ENCODE measurements around the gene NR2F1-AS1.

NR2F1-AS1 gene

GRCh38 chr5:93603078-93603792 lies 22.2 kb upstream of the NR2F1-AS1 start:
- no peak for DNase-seq (ENCODE audit: low spot score)

- DNase-seq (ENCODE audit: low spot score): no peak
Observed at GRCh38 chr5:93602241-93603077, 21.4 kb upstream of the NR2F1-AS1 start.

DNA sequence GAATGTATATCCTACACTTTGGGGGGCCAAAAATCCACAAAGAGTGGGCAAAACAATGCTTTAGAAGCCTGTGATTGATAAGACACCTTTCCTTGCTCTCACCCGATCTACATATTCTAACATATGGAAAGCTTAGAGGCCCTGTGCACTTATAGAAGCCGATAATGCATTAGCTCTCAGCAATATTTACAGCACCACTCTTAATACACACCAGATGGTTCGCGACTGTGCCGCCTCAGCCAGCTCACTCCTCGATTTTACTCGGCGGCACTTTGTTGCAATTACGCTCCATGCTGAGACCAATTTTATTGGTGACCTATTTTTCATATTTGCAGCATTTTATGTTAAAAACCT lies 20.8 kb upstream of the NR2F1-AS1 start:
- no peak for DNase-seq (ENCODE audit: low spot score)

- no peak for DNase-seq (ENCODE audit: low spot score)
Observed at GRCh38 chr5:93601071-93601801, 20.2 kb upstream of the NR2F1-AS1 start.

DNA sequence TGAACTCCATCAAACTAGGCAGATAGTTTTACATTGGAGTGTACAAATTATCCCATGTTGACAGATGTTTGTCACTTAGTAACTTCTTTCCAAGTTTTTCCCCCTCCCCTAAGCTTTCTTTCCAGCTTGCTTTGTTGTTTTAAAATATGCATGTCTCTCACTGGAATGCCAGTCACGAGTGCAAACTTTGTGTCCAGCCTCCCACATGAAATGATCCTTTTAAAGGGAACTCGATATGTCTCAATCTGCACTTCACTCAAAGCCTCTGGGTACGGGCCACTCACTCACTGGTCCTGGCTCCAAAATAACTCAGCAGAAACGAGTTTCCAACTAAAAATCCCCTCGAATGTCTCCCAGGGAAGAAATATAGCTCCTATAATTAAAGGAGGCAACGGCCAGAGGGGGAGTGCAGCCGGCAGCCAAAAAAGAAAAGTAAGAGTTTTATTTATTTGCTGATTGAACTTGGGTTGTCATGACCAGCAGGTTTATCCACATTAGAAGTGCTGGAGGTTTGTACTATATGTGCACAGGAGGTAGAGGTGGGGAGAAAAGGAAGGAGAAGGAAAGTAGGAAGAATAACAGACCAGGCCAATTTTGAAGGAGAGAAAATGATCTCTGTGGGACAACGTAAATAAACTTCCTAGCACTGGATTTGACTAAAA lies 19.5 kb upstream of the NR2F1-AS1 start:
- DNase-seq (ENCODE audit: low spot score): no peak

GRCh38 chr5:93599399-93600120 lies 18.5 kb upstream of the NR2F1-AS1 start:
- no peak for DNase-seq (ENCODE audit: low spot score)

DNA sequence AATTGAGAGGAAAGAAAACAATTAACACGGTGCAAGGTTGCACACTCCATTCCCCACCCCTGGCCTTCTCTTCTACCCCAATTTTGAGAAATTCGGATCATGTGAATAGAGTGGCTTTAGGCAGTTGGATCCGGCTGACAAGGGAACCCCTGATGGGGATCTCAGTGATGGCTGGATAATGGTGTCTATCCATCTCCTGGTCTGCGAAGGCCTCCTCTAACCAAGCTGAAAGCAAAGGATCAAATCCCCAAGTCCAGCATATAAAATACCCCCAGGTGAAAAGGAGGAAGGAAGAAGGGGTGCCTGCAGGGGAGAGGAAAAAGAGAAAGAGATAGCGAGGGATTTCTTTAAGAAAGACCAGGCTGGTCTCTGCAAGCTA lies 18.0 kb upstream of the NR2F1-AS1 start:
- no peak for DNase-seq (ENCODE audit: low spot score)

DNA sequence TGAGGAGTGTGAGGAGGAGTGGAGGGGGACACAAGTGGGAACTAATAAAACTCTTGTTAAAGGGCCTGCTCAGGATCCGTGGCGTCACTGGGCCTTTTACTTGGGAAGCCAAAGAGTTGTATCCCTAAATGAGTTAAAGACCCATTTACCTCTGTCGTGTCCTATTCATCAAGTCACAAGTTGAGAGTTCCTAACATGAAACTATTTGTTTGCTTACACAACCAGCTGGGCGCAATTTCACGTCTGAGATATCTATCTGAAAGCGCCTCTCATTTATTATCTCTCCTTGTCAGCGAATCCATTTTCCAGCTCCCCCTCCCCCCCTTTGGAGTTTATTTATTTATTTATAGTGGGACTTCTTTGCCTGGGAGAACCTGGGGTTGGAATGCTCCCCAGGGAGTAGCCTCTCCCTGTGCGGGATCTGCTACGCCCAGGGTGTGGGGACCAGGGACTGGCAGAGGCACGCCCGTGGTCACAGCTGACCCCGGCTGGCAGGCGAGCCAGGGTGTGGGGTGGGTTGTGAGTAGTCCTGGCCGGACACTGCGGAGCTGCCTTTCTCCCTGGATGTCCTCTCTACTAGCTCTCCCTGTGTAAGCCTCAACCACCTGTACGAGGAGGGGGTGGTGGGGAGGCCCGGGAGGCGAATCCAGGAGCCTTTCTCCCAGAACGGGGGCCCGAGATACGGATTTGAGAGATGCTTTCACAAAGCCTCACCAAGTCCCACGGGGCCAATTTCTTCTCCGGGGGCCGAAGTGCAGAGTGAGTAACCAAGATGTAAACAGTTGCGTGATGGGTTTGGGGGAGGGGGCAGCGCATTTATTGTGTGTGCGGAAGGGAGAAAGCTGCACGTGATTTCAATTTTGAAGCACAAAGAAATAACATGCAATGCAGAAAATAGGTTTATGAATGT lies 17.3 kb upstream of the NR2F1-AS1 start:
- no peak for DNase-seq (ENCODE audit: low spot score)

DNA sequence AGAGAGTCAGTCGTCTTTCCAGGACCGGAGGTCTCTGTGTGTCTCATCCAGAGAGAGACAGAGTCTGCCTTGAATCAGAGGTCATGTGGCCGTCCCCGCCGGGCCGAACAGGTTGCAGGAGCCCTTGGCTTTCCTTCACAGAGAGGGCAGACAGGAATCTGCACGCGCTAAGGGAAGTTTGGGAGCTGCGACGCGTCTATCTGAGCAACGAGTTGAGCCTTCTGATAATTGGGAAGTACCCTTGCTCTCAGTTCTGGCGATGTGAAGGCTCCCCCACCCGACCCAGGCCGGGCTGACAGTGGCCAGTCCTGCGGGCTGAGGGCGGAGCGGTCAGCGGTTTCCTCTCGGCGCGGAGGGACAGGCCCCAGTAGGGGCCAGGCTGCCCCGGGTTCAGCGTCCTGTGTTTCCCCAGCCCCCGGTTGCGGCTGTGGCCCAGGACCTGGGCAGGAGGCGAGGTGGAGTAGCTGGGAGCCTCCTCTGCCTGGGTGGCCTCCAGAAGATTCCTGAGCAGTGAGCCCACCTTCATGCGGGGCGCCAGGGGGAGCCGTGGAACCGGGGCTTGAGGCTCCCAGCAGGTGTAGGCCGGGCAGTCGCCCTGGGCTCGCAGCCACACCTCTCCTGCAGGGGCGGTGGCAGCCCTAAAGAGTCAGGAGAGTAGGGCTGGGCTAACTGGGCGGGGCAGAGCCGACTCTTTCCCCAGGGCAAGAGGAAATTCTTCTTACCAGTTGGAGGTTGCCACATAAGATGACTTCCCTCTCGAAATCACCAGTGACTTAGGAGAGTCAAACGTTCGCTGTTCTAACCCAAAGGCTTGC lies 15.9 kb upstream of the NR2F1-AS1 start:
- peak; percentile 17 for DNase-seq (ENCODE audit: low spot score)

DNA sequence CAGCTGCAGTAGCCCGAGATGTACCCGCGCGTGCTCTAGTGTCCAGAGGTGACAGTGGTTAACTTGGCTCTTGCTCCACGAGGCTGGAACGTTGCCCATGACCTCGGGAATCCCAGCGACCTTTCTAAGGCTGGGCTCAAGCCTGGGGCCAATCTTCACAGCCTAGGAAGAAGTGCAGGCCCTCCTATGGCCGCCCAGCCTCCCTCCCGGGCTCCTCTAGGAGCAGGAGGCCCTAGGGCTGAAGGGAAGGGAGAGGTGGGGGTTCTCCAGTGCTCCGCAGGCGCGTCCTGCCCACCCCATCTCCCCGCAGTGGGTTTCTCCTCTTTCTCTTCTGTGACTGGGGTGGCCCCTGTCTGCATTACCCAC lies 15.3 kb upstream of the NR2F1-AS1 start:
- DNase-seq (ENCODE audit: low spot score): no peak

- DNase-seq (ENCODE audit: low spot score): no peak
Observed at GRCh38 chr5:93595420-93596147, 14.6 kb upstream of the NR2F1-AS1 start.

DNA sequence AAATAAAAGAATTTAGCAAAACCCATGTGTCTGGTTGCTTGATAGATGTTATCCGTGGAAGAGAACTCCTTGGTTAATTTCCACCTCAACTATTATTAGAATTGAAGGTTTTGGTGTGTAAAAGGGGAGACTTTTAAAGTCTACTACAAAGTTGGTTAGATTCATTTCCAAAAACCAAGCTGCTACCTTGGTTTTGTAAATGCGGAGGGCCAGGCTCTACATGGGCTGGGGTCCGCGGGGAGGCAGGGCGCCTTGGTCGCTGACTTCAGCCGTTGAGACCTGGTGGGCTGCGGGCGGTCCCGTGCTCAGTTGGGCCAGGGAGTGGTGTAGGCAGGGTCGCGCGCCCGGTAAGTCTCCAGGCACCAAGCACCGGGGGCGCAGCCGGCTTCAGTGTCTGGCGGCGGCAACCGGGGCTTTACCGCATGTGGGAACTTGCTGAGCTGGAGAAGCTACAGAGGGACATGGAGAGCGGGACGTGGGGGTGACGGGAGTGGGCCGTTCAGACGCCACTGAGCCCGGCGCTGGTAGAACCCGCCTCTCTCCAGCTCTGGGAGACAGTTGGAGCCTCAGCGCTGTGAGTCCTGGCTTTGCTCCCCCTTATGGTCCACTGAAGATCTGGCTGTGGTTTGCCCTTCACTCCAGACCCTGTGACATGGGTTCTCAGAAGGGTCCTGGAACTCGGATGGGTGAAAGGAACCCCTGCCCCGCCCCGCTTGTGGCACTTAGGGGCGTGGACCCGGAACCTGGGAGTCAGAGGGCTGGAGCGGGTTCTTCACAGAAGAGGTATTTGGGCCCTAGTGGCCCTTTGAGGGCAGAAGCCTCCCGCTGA lies 13.8 kb upstream of the NR2F1-AS1 start:
- DNase-seq (ENCODE audit: low spot score): no peak

- DNase-seq (ENCODE audit: low spot score): no peak
Observed at GRCh38 chr5:93593476-93594131, 12.6 kb upstream of the NR2F1-AS1 start.

DNA sequence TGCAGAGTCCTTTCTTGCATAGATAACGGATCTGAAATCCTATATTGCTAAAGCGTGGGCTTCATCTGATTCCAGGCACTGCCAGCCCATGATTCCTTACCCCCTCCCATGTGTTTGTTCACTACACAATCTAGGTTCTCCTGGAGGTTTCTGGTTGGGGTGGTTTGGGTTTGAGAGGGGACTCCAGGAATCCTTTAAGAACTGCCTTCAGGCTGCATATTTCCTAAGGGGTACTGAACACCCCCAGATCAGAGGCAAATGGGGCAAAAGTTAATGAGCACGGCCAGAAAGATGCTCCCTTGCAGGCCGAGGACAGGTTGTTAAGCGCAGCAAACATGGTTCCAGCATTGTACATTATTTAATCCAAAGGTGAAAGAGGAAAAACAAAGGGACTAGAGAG lies 11.9 kb upstream of the NR2F1-AS1 start:
- DNase-seq (ENCODE audit: low spot score): no peak

GRCh38 chr5:93591323-93591945 lies 10.4 kb upstream of the NR2F1-AS1 start:
- no peak for DNase-seq (ENCODE audit: low spot score)

DNA sequence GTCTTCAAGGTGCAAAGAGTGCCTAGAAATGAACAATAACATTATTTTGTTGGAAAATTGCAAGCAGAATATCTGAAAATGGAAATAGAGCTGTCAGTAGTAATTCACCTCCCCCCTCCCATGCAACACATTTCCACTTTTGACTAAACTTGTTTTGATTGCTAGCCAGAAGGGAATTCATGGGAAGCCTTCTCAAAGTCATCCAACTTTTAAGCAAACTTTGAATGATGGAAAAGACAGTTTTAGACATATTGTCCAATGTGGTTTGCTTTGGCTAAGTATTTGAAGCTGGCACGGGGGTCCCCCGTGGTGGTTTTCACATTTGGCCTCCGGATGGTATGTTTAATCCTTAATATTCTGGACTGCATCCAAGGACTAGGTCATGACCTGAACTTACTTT lies 9.5 kb upstream of the NR2F1-AS1 start:
- no peak for DNase-seq (ENCODE audit: low spot score)

GRCh38 chr5:93589829-93590215 lies 8.8 kb upstream of the NR2F1-AS1 start:
- no peak for DNase-seq (ENCODE audit: low spot score)

Data from hematopoietic multipotent progenitor cell treated with erythropoietin and hydrocortisone succinate and interleukin-3 and kit ligand, for 15 days (in vitro differentiated cells).